GM20000 (cell line): ENCODE data around the gene PTCRA.
A peak's percentile ranks its signal among the peaks of the same experiment; 100 is the strongest.
"Not testable (repeated sequence)": the region's sequence is repeated elsewhere in the genome, so short reads cannot be mapped to it uniquely, and the experiment has no call there.

Source experiments
- DNase-seq: peaks from one replicate; pipeline ENCODE4 v3.0.0; 2012; ENCODE audit warnings: low spot score
- TF ChIP-seq, protein P1 (sequence below): IDR thresholded peaks from 2 replicates; pipeline ENCODE4 v1.5.1; 2012; ENCODE audit warnings: mild to moderate bottlenecking, control low read depth; ENCODE audit errors: extremely low read depth, missing control alignments

Gene PTCRA

GRCh38 chr6:42899871-42900270 is 16.0 kb upstream of the PTCRA start:
- TF ChIP-seq, protein P1, sequence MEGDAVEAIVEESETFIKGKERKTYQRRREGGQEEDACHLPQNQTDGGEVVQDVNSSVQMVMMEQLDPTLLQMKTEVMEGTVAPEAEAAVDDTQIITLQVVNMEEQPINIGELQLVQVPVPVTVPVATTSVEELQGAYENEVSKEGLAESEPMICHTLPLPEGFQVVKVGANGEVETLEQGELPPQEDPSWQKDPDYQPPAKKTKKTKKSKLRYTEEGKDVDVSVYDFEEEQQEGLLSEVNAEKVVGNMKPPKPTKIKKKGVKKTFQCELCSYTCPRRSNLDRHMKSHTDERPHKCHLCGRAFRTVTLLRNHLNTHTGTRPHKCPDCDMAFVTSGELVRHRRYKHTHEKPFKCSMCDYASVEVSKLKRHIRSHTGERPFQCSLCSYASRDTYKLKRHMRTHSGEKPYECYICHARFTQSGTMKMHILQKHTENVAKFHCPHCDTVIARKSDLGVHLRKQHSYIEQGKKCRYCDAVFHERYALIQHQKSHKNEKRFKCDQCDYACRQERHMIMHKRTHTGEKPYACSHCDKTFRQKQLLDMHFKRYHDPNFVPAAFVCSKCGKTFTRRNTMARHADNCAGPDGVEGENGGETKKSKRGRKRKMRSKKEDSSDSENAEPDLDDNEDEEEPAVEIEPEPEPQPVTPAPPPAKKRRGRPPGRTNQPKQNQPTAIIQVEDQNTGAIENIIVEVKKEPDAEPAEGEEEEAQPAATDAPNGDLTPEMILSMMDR: no peak
- no peak for DNase-seq

DNA sequence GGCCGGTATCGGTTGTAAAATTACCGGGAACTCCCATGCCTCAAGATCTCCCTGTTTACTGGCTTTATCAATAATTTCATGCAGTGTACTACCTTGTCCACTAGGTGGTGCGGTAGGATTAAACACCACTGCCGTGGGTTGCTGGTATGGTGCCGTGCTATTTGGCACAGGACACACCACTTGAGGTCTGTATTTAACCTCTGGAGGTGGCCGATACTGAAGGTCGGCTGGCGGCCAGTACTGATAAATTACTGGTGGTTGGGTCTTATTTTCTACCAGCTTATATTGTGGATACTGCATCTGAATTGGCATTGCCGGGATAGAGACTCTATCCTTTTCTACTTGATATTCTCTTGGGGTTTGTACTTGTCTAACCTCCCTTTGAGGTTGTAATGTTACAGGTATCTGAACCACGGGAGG is 14.3 kb upstream of the PTCRA start:
- DNase-seq: peak; percentile 70
- TF ChIP-seq, protein P1: peak; percentile 94

DNA sequence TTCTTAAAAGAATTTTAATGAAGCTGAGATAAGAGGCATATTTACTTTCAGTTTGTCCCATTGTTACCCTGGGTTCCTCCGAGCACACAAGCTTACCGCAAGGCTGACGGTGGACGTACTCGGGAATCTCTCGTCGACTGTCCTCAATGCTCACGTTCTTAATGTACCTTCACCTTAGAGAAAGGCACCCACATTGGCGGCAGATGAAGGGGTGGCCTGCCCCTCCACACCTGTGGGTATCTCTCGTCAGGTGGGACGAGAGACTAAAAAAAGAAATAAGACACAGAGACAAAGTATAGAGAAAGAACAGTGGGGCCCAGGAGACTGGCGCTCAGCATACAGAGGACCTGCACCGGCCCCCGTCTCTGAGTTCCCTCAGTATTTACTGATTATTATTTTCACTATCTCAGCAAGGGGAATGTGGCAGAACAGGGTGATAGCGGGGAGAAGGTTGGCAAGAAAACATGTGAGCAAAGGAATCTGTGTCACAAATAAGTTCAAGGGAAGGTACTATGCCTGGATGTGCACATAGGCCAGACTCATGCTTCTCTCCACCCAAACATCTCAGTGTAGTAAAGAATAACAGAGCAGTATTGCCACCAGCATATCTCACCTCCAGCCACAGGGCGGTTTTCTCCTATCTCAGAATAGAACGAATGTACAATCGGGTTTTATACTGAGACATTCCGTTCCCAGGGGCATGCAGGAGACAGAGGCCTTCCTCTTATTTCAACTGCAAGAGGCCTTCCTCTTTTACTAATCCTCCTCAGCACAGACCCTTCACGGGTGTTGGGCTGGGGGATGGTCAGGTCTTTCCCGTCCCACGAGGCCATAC is 13.2 kb upstream of the PTCRA start:
- DNase-seq: not testable (repeated sequence)

DNA sequence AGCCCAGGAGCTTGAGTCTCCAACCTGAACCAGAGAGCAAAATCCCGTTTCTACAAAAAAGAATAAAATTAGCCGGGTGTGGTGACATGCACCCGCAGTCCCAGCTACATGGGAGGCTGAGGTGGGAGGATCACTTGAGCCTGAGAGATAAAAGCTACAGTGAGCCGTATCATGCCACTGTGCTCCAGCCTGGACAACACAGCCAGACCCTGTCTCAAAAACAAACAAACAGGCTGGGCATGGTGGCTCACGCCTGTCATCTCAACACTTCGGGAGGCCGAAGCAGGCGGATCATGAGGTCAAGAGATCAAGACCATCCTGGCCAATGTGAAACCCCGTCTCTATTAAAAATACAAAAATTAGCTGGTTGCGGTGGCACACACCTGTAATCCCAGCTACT is 11.4 kb upstream of the PTCRA start:
- TF ChIP-seq, protein P1: no peak
- DNase-seq: no peak

- DNase-seq: no peak
- TF ChIP-seq, protein P1: no peak
Observed at GRCh38 chr6:42907336-42907735, 8.5 kb upstream of the PTCRA start.

DNA sequence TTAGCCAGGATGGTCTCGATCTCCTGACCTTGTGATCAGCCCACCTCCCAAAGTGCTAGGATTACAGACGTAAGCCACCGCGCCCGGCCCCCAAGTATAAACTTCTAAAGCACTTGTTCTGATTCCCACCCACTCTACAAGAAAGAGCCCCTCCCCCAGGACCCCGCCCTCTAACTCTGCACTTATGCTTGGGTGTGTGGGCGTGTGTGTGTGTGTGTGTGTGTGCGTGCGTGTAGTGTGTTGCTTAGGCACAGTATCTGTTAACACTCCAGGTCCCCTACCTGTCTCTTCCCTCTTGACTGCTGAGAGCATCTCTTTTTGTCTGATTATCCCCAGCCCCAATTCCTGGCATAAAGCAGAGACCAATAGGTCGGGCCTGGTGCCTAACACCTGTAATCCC is 6.0 kb upstream of the PTCRA start:
- TF ChIP-seq, protein P1: no peak
- no peak for DNase-seq

DNA sequence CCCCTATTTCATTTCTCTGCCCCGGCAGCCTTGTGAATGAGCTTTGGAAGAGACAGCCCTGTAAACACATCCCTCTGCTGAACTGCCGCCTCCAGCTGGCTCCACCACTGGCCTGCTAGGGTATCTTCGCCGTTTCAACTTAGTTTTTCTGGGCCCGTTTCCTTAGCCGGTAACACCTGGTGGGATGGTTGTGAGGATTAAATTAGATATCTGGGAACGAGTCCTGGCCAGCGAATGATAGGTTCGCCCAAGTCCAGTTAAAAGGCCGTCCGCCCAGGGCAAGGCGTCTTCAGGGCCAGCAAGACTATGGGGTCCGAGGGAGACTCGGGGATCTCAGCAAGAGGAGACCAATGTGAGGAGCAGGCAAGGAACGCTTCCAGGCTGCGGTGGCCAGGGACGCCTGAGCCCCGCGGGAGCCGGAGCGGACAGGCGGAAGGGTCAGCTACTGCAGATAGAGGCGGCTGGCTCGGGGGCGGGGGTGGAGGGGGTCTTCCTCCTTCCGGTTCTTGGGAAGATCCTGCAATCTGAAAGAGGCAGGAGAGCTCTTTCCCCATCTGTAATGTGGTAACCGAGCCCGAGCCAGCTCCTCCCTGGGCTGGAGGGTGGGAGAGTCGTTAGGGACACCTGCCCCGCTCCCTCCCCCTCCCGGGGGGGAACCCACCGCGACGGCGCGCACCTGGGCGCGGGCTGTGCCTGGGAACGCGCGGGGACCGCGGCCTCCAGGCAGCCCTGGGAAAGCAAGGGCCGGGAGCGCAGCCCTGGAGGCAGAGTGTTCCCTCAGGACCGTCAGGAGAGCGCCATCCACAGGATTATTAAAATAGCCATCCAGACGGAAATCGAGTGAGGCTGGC is 4.5 kb upstream of the PTCRA start:
- TF ChIP-seq, protein P1: no peak
- no peak for DNase-seq
